NB4 (cell line): ENCODE measurements around the gene ZBTB11.

Experiments used
- CTCF ChIP-seq: IDR thresholded peaks from one replicate; pipeline ENCODE4 v1.5.1; 2012; ENCODE audit warnings: low read depth, low read length
- MAX ChIP-seq: IDR thresholded peaks from 2 replicates; pipeline ENCODE4 v1.6.1; 2011; ENCODE audit warnings: low read depth, low read length
- POLR2A ChIP-seq: IDR thresholded peaks from 2 replicates; pipeline ENCODE4 v1.6.1; 2011; ENCODE audit warnings: mild to moderate bottlenecking; ENCODE audit not compliant: insufficient read length; ENCODE audit errors: extremely low read depth

- TF ChIP-seq POLR2A (no peak), CTCF (no peak), MAX (no peak)
Measured at GRCh38 chr3:101673953-101674352, 3.0 kb downstream of the ZBTB11 start.
